ENCODE results near the gene GOLGA6B.

DNA sequence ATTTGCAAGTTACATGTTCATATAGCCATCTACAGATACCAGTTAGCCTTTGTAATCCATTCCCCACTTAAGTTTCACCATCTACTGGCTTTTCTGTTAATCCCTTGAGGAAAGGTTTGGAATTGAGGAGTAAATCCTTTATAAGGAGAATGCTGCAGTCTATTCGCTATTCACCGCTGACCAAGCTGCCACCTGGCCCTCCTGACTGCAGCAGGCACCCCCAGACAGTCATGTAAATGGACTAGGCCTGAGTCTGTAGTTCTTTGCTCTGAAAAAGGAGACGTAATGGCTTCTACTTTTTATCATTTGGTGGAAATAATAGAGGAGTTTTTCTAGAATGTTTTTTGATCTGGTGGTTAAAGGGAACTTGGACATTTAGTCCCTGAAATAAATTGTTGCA, 28.3 kb downstream of the GOLGA6B start:
- TF ChIP-seq POLR2A (IDR thresholded peaks at IDR 0.05): no peak
- TF ChIP-seq EP300 (IDR thresholded peaks at IDR 0.05): no peak
- TF ChIP-seq, protein P1, sequence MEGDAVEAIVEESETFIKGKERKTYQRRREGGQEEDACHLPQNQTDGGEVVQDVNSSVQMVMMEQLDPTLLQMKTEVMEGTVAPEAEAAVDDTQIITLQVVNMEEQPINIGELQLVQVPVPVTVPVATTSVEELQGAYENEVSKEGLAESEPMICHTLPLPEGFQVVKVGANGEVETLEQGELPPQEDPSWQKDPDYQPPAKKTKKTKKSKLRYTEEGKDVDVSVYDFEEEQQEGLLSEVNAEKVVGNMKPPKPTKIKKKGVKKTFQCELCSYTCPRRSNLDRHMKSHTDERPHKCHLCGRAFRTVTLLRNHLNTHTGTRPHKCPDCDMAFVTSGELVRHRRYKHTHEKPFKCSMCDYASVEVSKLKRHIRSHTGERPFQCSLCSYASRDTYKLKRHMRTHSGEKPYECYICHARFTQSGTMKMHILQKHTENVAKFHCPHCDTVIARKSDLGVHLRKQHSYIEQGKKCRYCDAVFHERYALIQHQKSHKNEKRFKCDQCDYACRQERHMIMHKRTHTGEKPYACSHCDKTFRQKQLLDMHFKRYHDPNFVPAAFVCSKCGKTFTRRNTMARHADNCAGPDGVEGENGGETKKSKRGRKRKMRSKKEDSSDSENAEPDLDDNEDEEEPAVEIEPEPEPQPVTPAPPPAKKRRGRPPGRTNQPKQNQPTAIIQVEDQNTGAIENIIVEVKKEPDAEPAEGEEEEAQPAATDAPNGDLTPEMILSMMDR (IDR thresholded peaks at IDR 0.05): no peak
- TF ChIP-seq POLR2AphosphoS5 (IDR thresholded peaks at IDR 0.05): no peak

All from sigmoid colon (tissue), 4 donors.